SK-N-SH (cell line): ENCODE results near the gene TOLLIP. TPM values are rescaled to one million over a fixed set of nuclear protein-coding genes. Genes with fewer than 3 reads are reported as not detected.

ENCODE experiments used
- CTCF ChIA-PET: fragments of 300-600, 350-600 bp; formaldehyde crosslinking; extraction: SDS; loops from one replicate; lab custom pipeline; 2021; lab: Yijun Ruan, JAX
- POLR2A ChIA-PET: fragments of 350-600 bp; sonication (Branson Sonifier 250); formaldehyde crosslinking; extraction: SDS; loops from one replicate; lab custom pipeline; 2020; ENCODE audit warnings: antibody characterized with exemption, inconsistent platforms; lab: Yijun Ruan, JAX
- DNase-seq: peaks from one replicate; pipeline ENCODE4 v3.0.0; 2012
- H2AFZ ChIP-seq: fragments of 200-600 bp; sonication (generic); 2 replicates; pipeline ENCODE4 v1.8.1; 2016; ENCODE audit warnings: antibody characterized with exemption, mild to moderate bottlenecking, low read depth
- H3F3A ChIP-seq: fragments of 200-600 bp; sonication (generic); replicated peaks from 2 replicates; pipeline ENCODE3; 2016; ENCODE audit warnings: antibody characterized with exemption, mild to moderate bottlenecking; ENCODE audit not compliant: insufficient read depth
- H3K27ac ChIP-seq, 2 experiments: fragments of 200-500 bp in 1 of 2; fragments of 200-600 bp in 1 of 2; sonication (Bioruptor generic) in 1 of 2; sonication (generic), shearing (Covaris generic) in 1 of 2; 2 replicates each; pipeline versions ENCODE4 v1.5.1 to v1.6.1; 2014 to 2016; ENCODE audit warnings: low read depth in 2 of 2, inconsistent platforms in 1 of 2, low read length in 1 of 2, mild to moderate bottlenecking in 1 of 2, mixed read lengths in 1 of 2
- H3K27me3 ChIP-seq: fragments of 200-600 bp; sonication (generic), shearing (Covaris generic); 2 replicates; pipeline ENCODE4 v1.6.1; 2016; ENCODE audit warnings: mixed run types; ENCODE audit not compliant: insufficient read depth
- H3K36me3 ChIP-seq, 2 experiments: fragments of 200-500 bp in 1 of 2; fragments of 200-600 bp in 1 of 2; sonication (Bioruptor generic) in 1 of 2; sonication (generic) in 1 of 2; replicated peaks in 1 of 2; 2 replicates each; pipeline versions ENCODE3 to v1.5.1; 2014 to 2016; ENCODE audit warnings: low read length in 1 of 2, mild to moderate bottlenecking in 1 of 2; ENCODE audit not compliant: insufficient read depth in 2 of 2, control insufficient read depth in 1 of 2
- H3K4me1 ChIP-seq, 2 experiments: fragments of 200-500 bp in 1 of 2; fragments of 200-600 bp in 1 of 2; sonication (Bioruptor generic) in 1 of 2; sonication (generic), shearing (Covaris generic) in 1 of 2; 2 replicates each; pipeline versions ENCODE4 v1.5.1 to v1.6.1; 2014 to 2016; ENCODE audit warnings: low read depth in 1 of 2, low read length in 1 of 2, mixed run types in 1 of 2; ENCODE audit not compliant: insufficient read depth in 2 of 2, control insufficient read depth in 1 of 2
- H3K4me2 ChIP-seq: fragments of 200-600 bp; sonication (generic), shearing (Covaris generic); 2 replicates; pipeline ENCODE4 v1.6.1; 2017; ENCODE audit warnings: mixed run types
- H3K4me3 ChIP-seq, 2 experiments: fragments of 200-500 bp in 1 of 2; fragments of 200-600 bp in 1 of 2; sonication (Bioruptor generic) in 1 of 2; sonication (generic), shearing (Covaris generic) in 1 of 2; 2 replicates each; pipeline versions ENCODE4 v1.5.1 to v1.8.1; 2014 to 2016; ENCODE audit warnings: low read depth in 2 of 2, inconsistent platforms in 1 of 2, low read length in 1 of 2, mild to moderate bottlenecking in 1 of 2, mixed read lengths in 1 of 2, moderate library complexity in 1 of 2
- H3K79me2 ChIP-seq: fragments of 200-600 bp; sonication (generic); 2 replicates; pipeline ENCODE4 v1.8.1; 2017; ENCODE audit warnings: mild to moderate bottlenecking; ENCODE audit not compliant: insufficient read depth
- H3K9ac ChIP-seq: fragments of 200-600 bp; sonication (generic); 2 replicates; pipeline ENCODE4 v1.6.1; 2017; ENCODE audit warnings: mixed run types
- H3K9me2 ChIP-seq: fragments of 200-600 bp; sonication (generic); 2 replicates; pipeline ENCODE4 v1.6.1; 2017; ENCODE audit warnings: mixed run types
- H3K9me3 ChIP-seq: fragments of 200-600 bp; sonication (generic); 2 replicates; pipeline ENCODE4 v1.6.1; 2017; ENCODE audit warnings: mixed run types, mild to moderate bottlenecking, moderate library complexity
- H4K20me1 ChIP-seq: fragments of 200-600 bp; sonication (generic); 2 replicates; pipeline ENCODE4 v1.6.1; 2017; ENCODE audit warnings: mild to moderate bottlenecking, mixed run types; ENCODE audit not compliant: insufficient read depth
- ELF1 ChIP-seq: IDR thresholded peaks from 2 replicates; pipeline ENCODE4 v1.4.0; 2012
- EP300 ChIP-seq, 2 experiments: IDR thresholded peaks; 2 replicates each; pipeline versions ENCODE4 v1.4.0 to v1.6.1; 2012; ENCODE audit warnings: borderline replicate concordance in 1 of 2, low read depth in 1 of 2, low read length in 1 of 2
- GABPA ChIP-seq: IDR thresholded peaks from 2 replicates; pipeline ENCODE4 v1.4.0; 2012; ENCODE audit warnings: low read depth, mild to moderate bottlenecking
- MXI1 ChIP-seq: IDR thresholded peaks from 2 replicates; pipeline ENCODE4 v1.6.1; 2012; ENCODE audit warnings: mild to moderate bottlenecking, low read depth, low read length, improper control_type of control experiment
- NFIC ChIP-seq: IDR thresholded peaks from 2 replicates; pipeline ENCODE4 v1.4.0; 2012; ENCODE audit warnings: borderline replicate concordance
- RAD21 ChIP-seq: IDR thresholded peaks from 2 replicates; pipeline ENCODE4 v1.6.1; 2012; ENCODE audit warnings: mild to moderate bottlenecking, low read length
- TCF12 ChIP-seq: IDR thresholded peaks from 2 replicates; pipeline ENCODE4 v1.4.0; 2012
- WGBS: methylation state at CpG from one replicate; pipeline ENCODE4 v1.1.6; 2017; ENCODE audit warnings: low lambda C conversion rate; 5-methylcytosine and 5-hydroxymethylcytosine counted together
- polyA plus RNA-seq, 3 experiments: library from polyadenylated mRNA; depleted of rRNA; stranded (reverse); fragments of >200 nt; gene quantifications; 2 replicates each; pipeline ENCODE4 v1.2.3, GENCODE V29; 2012
- TF ChIP-seq, protein P1 (sequence below): IDR thresholded peaks from 2 replicates; pipeline ENCODE4 v1.6.1; 2012; ENCODE audit warnings: mild to moderate bottlenecking, low read depth, low read length, moderate library complexity
- TF ChIP-seq, protein P2 (sequence below): fragments of 200-600 bp; sonication (generic); IDR thresholded peaks from 2 replicates; pipeline ENCODE4 v1.6.1; 2017; ENCODE audit warnings: antibody characterized with exemption, mild to moderate bottlenecking, moderate library complexity

Gene TOLLIP
- polyA plus RNA-seq, 1 of the 3 experiments (the other 2 are of a cell fraction), result 55.4 TPM

DNA sequence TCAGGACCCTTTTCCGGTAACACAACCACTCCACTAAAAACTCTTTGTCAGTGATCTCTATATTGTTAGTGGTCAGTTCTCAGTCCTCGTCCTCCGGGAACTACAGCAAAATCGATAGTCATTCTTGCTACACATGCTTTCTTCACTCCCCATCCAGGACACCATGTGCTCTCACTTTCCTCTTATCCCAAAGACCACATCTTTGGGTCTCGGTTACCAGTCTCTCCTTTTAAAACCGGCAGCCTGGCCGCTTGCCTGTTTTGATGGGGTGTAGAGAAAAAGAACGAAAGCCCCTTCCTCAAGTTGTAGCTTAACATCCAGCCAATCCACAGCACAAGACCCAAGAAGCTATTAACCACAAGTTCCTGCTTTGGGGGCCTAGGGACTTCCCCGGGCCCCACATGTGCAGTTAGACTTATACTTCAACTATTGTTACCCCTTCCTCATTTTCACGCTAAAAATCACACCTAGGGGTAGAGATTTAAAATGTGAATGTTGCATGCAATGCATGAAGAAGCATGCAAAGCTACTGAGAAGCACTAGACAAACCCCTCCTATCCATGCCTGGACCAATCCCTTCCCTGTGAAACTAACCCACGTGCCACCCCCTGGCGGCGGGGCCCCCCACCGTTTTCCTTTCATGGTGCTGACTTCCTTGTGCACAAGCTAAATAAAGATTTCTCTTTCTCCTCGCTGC is 1.5 kb upstream of the TOLLIP start:
- H3K9ac ChIP-seq, result no peak overlapping the region
- no peaks in the 10 kb centered on the region; the same call in 1 of the 2 replicates for H3K9me3 ChIP-seq
- no peak overlapping the region for H3K4me3 ChIP-seq
- H3K27ac ChIP-seq, result no peak overlapping the region
- peaks cover 16% of the 10 kb centered on the region; the same call in 1 of the 2 replicates for H4K20me1 ChIP-seq
- H3K79me2 ChIP-seq, result peaks cover 34% of the 10 kb centered on the region
- no peak overlapping the region for H3K4me2 ChIP-seq
- POLR2A ChIA-PET, result no interaction called here
- TF ChIP-seq NFIC, result no peak
- TF ChIP-seq GABPA, result no peak
- TF ChIP-seq EP300 (IDR thresholded peaks at IDR 0.05; ENCODE audit: borderline replicate concordance in 1 of 2, low read depth in 1 of 2, low read length in 1 of 2), result no peak
- TF ChIP-seq, protein P1, sequence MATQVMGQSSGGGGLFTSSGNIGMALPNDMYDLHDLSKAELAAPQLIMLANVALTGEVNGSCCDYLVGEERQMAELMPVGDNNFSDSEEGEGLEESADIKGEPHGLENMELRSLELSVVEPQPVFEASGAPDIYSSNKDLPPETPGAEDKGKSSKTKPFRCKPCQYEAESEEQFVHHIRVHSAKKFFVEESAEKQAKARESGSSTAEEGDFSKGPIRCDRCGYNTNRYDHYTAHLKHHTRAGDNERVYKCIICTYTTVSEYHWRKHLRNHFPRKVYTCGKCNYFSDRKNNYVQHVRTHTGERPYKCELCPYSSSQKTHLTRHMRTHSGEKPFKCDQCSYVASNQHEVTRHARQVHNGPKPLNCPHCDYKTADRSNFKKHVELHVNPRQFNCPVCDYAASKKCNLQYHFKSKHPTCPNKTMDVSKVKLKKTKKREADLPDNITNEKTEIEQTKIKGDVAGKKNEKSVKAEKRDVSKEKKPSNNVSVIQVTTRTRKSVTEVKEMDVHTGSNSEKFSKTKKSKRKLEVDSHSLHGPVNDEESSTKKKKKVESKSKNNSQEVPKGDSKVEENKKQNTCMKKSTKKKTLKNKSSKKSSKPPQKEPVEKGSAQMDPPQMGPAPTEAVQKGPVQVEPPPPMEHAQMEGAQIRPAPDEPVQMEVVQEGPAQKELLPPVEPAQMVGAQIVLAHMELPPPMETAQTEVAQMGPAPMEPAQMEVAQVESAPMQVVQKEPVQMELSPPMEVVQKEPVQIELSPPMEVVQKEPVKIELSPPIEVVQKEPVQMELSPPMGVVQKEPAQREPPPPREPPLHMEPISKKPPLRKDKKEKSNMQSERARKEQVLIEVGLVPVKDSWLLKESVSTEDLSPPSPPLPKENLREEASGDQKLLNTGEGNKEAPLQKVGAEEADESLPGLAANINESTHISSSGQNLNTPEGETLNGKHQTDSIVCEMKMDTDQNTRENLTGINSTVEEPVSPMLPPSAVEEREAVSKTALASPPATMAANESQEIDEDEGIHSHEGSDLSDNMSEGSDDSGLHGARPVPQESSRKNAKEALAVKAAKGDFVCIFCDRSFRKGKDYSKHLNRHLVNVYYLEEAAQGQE, result no peak
- no peak for TF ChIP-seq RAD21
- TF ChIP-seq MXI1, result no peak
- TF ChIP-seq ELF1, result no peak
- TF ChIP-seq, all 33 proteins: peak for 0
- CTCF ChIA-PET, result interaction anchor here (1.0 kb wide), 1 partner anchor 264 kb away, joined by 4 read pairs; no protein-coding TSS in a partner anchor
- Histone ChIP-seq H2AFZ (no peak overlapping the region), H3K36me3 (peaks cover 0 to 3% of the 10 kb centered on the region in 2 experiments), H3K4me1 (peaks cover 0 to 24% of the 10 kb centered on the region in 2 experiments; a peak in 2 of 4 replicates), H3K27me3 (no peaks in the 10 kb centered on the region), H3F3A (no peaks in the 10 kb centered on the region), H3K9me2 (no peaks in the 10 kb centered on the region)
- no peak for DNase-seq
- WGBS, result 88% methylated on average over 15 of the region's 15 CpGs

DNA sequence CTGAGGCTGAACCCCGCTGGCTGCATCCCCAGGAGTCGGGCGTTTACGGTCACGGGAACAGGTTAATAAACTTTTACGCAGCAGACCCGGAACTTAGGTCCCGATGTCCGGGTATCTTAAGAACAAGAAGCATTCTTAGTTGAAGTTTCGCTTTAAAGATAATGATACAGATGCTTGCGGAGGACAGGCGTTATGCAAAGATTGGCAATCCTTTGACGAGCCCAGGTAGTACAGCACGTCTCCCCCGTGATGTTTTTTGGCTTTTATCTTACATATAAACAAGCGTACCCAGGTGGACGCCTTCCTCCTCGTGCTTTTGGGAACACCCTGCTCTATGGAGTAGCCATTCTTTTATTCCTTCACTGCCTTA is 871 bp upstream of the TOLLIP start:
- H3K4me1 ChIP-seq, result peaks cover 0 to 24% of the 10 kb centered on the region in 2 experiments; a peak in 2 of 4 replicates
- TF ChIP-seq TCF12, result no peak
- TF ChIP-seq, protein P2, sequence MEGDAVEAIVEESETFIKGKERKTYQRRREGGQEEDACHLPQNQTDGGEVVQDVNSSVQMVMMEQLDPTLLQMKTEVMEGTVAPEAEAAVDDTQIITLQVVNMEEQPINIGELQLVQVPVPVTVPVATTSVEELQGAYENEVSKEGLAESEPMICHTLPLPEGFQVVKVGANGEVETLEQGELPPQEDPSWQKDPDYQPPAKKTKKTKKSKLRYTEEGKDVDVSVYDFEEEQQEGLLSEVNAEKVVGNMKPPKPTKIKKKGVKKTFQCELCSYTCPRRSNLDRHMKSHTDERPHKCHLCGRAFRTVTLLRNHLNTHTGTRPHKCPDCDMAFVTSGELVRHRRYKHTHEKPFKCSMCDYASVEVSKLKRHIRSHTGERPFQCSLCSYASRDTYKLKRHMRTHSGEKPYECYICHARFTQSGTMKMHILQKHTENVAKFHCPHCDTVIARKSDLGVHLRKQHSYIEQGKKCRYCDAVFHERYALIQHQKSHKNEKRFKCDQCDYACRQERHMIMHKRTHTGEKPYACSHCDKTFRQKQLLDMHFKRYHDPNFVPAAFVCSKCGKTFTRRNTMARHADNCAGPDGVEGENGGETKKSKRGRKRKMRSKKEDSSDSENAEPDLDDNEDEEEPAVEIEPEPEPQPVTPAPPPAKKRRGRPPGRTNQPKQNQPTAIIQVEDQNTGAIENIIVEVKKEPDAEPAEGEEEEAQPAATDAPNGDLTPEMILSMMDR, result no peak
- TF ChIP-seq MXI1, result no peak
- H3K9me2 ChIP-seq, result no peaks in the 10 kb centered on the region
- ChIA-PET POLR2A (no interaction called here), CTCF (interaction anchor here (0.8 kb wide), 1 partner anchor 198 kb away, joined by 3 read pairs; no protein-coding TSS in a partner anchor)
- H3K79me2 ChIP-seq, result peaks cover 40% of the 10 kb centered on the region
- 95% methylated on average over 18 of the region's 18 CpGs for WGBS
- H3K4me2 ChIP-seq, result peak overlapping the region; percentile 98
- H3K36me3 ChIP-seq, result peaks cover 0 to 8% of the 10 kb centered on the region in 2 experiments
- H4K20me1 ChIP-seq, result peaks cover 22% of the 10 kb centered on the region; the same call in 1 of the 2 replicates
- H3F3A ChIP-seq, result no peaks in the 10 kb centered on the region
- no peak overlapping the region; a peak in 1 of 4 replicates for H3K27ac ChIP-seq
- H2AFZ ChIP-seq, result peak overlapping the region; percentile 99
- no peaks in the 10 kb centered on the region; the same call in 1 of the 2 replicates for H3K9me3 ChIP-seq
- peak overlapping the region; percentile 72; the same call in 1 of the 2 replicates for H3K9ac ChIP-seq
- no peak for DNase-seq
- no peaks in the 10 kb centered on the region for H3K27me3 ChIP-seq
- peak overlapping the region; percentile 75 to 92; a peak in 3 of 4 replicates for H3K4me3 ChIP-seq
